Activated naive CD4-positive, alpha-beta T cell treated with anti-CD3 and anti-CD28 coated beads for 36 hours (primary cell): ENCODE measurements around the gene BLTP2. TPM values are rescaled to one million over a fixed set of nuclear protein-coding genes. Genes with fewer than 3 reads are reported as not detected.

Experiments used
- CTCF ChIA-PET: fragments of 350-600 bp; sonication (Branson Sonifier 250); formaldehyde crosslinking; loops from one replicate; lab custom pipeline; 2021; ENCODE audit warnings: antibody characterized with exemption; lab: Charles Lee
- DNase-seq: peaks from one replicate; pipeline ENCODE4 v3.0.0-alpha.2; 2020
- H3K27ac Mint-ChIP-seq: one replicate; pipeline ENCODE4 v1.8.0; 2021; ENCODE audit warnings: mild to moderate bottlenecking, mixed read lengths
- H3K27me3 Mint-ChIP-seq: one replicate; pipeline ENCODE4 v1.8.0; 2021; ENCODE audit warnings: low read depth, mixed read lengths
- H3K36me3 Mint-ChIP-seq: one replicate; pipeline ENCODE4 v1.8.0; 2021; ENCODE audit warnings: low read depth, mixed read lengths
- H3K4me1 Mint-ChIP-seq: one replicate; pipeline ENCODE4 v1.8.0; 2021; ENCODE audit warnings: low read depth, mixed read lengths
- H3K4me3 Mint-ChIP-seq: one replicate; pipeline ENCODE4 v1.8.0; 2021; ENCODE audit warnings: mild to moderate bottlenecking, moderate library complexity, mixed read lengths
- H3K9me3 Mint-ChIP-seq: one replicate; pipeline ENCODE4 v1.8.0; 2021; ENCODE audit warnings: mixed read lengths
- intact Hi-C: fragments of 100-400 bp; cut with micrococcal nuclease; formaldehyde crosslinking; loops from one replicate; pipeline ENCODE4 v1.15.1; 2023
- total RNA-seq, 2 experiments: library from RNA; stranded (reverse); gene quantifications; one replicate each; pipeline ENCODE4 v1.2.3, GENCODE V29; 2021

Gene BLTP2
- total RNA-seq: 10 to 100 TPM; 89.4 to 92.0 TPM

DNA sequence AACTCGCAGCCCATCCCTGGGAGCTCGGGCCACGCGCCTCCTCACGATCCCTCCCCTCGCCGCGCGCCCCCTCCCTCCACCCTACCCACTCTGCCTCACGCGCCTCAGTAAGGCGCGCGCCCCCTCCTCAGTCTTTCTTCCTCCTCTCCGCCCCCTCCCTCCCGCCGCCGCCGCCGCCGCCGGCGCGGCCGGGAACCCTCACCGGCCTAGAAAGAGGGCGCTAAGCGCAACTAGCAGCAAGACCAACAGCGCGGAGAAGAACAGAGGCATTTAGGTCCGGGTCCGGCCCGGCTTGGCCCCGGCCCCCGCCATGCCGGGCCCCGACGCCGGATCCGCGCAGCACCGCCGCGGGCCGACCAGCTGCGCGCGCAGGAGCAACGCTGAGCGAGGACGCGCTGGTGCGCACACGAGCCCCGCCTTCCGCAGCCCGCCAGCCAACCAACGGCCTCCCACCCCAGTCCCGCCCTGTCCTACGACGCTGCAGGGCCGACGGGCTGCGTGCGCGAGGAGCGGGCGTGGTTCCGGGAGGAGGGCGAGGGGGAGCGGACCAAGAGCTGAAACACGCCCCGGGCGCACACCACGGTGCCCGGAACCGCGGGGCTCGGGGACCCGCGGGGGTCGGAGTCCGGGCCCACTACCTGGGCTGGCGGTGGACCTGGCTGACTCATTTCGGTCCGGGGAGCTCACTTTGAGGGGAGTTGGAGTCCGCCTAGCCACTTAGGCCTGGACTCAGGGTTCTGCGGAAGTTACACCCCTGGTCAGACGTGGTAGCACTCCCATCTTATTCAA, at the start of gene BLTP2:
BLTP2 (minus strand) TSS at position 372 of the 789 bp plus-strand sequence; CDS start at position 270, 102 bp downstream.
- peaks cover 36% of the 10 kb centered on the region for H3K4me1 Mint-ChIP-seq
- H3K27me3 Mint-ChIP-seq: no peaks in the 10 kb centered on the region

GRCh38 chr17:28693869-28694268, 48.9 kb upstream of the BLTP2 start:
- H3K4me1 Mint-ChIP-seq: no peaks in the 10 kb centered on the region
- no peak for DNase-seq
- intact Hi-C loops: no loop called here
- no peak overlapping the region for H3K27ac Mint-ChIP-seq
- CTCF ChIA-PET: interaction anchor here (2.0 kb wide), 1 partner anchor 47 kb away, joined by 6 read pairs; no protein-coding TSS in a partner anchor
- H3K36me3 Mint-ChIP-seq: peaks cover 52% of the 10 kb centered on the region
- no peak overlapping the region for H3K4me3 Mint-ChIP-seq
- H3K27me3 Mint-ChIP-seq: no peaks in the 10 kb centered on the region
- H3K9me3 Mint-ChIP-seq: no peaks in the 10 kb centered on the region

More for the DNA sequence above, at the start of gene BLTP2:
- peaks cover 30% of the 10 kb centered on the region for H3K36me3 Mint-ChIP-seq
- CTCF ChIA-PET: interaction anchor here (1.0 to 4.5 kb wide), 10 partner anchors 10 to 257 kb away, joined by 3 to 56 read pairs (median 3); partner anchors contain the start of genes DHRS13, SDF2, SUPT6H and TLCD1
- H3K9me3 Mint-ChIP-seq: no peaks in the 10 kb centered on the region
- peak within 1 kb of the TSS; percentile 84 for H3K4me3 Mint-ChIP-seq
- peak; percentile 96 for DNase-seq
- H3K27ac Mint-ChIP-seq: peak within 1 kb of the TSS; percentile 86
- intact Hi-C loops: loop anchor here (1.0 to 5.0 kb wide), 8 partner anchors 16 to 307 kb away; partner anchors contain the start of genes DHRS13, PIGS, PROCA1 and SDF2

GRCh38 chr17:28689011-28689410, 44.1 kb upstream of the BLTP2 start:
- intact Hi-C loops: no loop called here

GRCh38 chr17:28688481-28688880, 43.5 kb upstream of the BLTP2 start:
- Mint-ChIP-seq H3K27me3 (no peaks in the 10 kb centered on the region), H3K4me1 (no peaks in the 10 kb centered on the region), H3K27ac (no peak overlapping the region), H3K9me3 (no peaks in the 10 kb centered on the region), H3K36me3 (peaks cover 63% of the 10 kb centered on the region), H3K4me3 (no peak overlapping the region)
- CTCF ChIA-PET: interaction anchor here (0.7 kb wide), 1 partner anchor 442 kb away, joined by 3 read pairs; no protein-coding TSS in a partner anchor
- DNase-seq: no peak
- intact Hi-C loops: no loop called here

More at GRCh38 chr17:28689011-28689410, 44.1 kb upstream of the BLTP2 start:
- Mint-ChIP-seq H3K4me3 (no peak overlapping the region), H3K27ac (no peak overlapping the region), H3K36me3 (peaks cover 63% of the 10 kb centered on the region), H3K9me3 (no peaks in the 10 kb centered on the region), H3K4me1 (no peaks in the 10 kb centered on the region), H3K27me3 (no peaks in the 10 kb centered on the region)
- CTCF ChIA-PET: interaction anchor here (0.7 kb wide), 1 partner anchor 442 kb away, joined by 3 read pairs; no protein-coding TSS in a partner anchor
- DNase-seq: no peak

GRCh38 chr17:28686296-28686695, 41.3 kb upstream of the BLTP2 start:
- Mint-ChIP-seq H3K4me3 (no peak overlapping the region), H3K27ac (peak overlapping the region; percentile 36), H3K36me3 (peaks cover 72% of the 10 kb centered on the region), H3K4me1 (no peaks in the 10 kb centered on the region), H3K9me3 (no peaks in the 10 kb centered on the region), H3K27me3 (no peaks in the 10 kb centered on the region)
- intact Hi-C loops: no loop called here
- DNase-seq: no peak
- CTCF ChIA-PET: interaction anchor here (0.6 kb wide), 1 partner anchor 39 kb away, joined by 6 read pairs; no protein-coding TSS in a partner anchor

- Mint-ChIP-seq H3K4me3 (no peak overlapping the region), H3K27me3 (no peaks in the 10 kb centered on the region), H3K4me1 (no peaks in the 10 kb centered on the region), H3K9me3 (no peaks in the 10 kb centered on the region), H3K27ac (no peak overlapping the region), H3K36me3 (peaks cover 68% of the 10 kb centered on the region)
- intact Hi-C loops: no loop called here
- CTCF ChIA-PET: no interaction called here
- no peak for DNase-seq
These were observed 40.4 kb upstream of the BLTP2 start for GRCh38 chr17:28685366-28685765.

GRCh38 chr17:28684963-28685362, 40.0 kb upstream of the BLTP2 start:
- Mint-ChIP-seq H3K4me3 (no peak overlapping the region), H3K4me1 (no peaks in the 10 kb centered on the region), H3K27ac (no peak overlapping the region), H3K36me3 (peaks cover 64% of the 10 kb centered on the region), H3K27me3 (no peaks in the 10 kb centered on the region), H3K9me3 (no peaks in the 10 kb centered on the region)
- intact Hi-C loops: no loop called here
- no peak for DNase-seq
- CTCF ChIA-PET: no interaction called here

- Mint-ChIP-seq H3K9me3 (no peaks in the 10 kb centered on the region), H3K27ac (no peak overlapping the region), H3K27me3 (no peaks in the 10 kb centered on the region), H3K36me3 (peaks cover 55% of the 10 kb centered on the region), H3K4me3 (no peak overlapping the region), H3K4me1 (no peaks in the 10 kb centered on the region)
- intact Hi-C loops: no loop called here
- no peak for DNase-seq
- CTCF ChIA-PET: no interaction called here
These were observed 37.7 kb upstream of the BLTP2 start for GRCh38 chr17:28682655-28683054.

DNA sequence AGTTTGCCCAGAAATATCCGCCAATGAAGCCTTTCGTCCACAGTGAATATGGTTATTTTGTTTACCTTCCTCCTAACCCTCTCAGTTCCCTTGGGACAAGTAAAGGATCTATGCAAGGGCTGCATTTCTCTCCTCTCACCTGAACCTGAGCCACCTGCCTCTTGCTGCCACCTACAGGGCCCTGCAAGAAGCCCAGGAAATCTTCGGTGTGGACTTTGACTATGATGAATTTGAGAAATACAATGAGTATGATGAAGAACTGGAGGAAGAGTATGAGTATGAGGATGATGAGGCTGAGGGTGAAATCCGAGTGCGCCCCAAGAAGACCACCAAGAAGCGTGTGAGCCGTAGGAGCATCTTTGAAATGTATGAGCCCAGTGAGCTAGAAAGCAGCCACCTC, 31.0 kb upstream of the BLTP2 start:
- Mint-ChIP-seq H3K4me1 (no peaks in the 10 kb centered on the region), H3K27ac (no peak overlapping the region), H3K36me3 (peaks cover 48% of the 10 kb centered on the region), H3K27me3 (no peaks in the 10 kb centered on the region), H3K9me3 (no peaks in the 10 kb centered on the region), H3K4me3 (no peak overlapping the region)
- intact Hi-C loops: loop anchor here (1.0 kb wide), 1 partner anchor 30 kb away; no protein-coding TSS in a partner anchor
- CTCF ChIA-PET: interaction anchor here (0.6 to 2.8 kb wide), 5 partner anchors 15 to 66 kb away, joined by 3 to 22 read pairs (median 3); no protein-coding TSS in a partner anchor
- DNase-seq: peak; percentile 13

GRCh38 chr17:28675490-28675889, 30.5 kb upstream of the BLTP2 start:
- Mint-ChIP-seq H3K27me3 (no peaks in the 10 kb centered on the region), H3K9me3 (no peaks in the 10 kb centered on the region), H3K36me3 (peaks cover 50% of the 10 kb centered on the region), H3K4me3 (no peak overlapping the region), H3K27ac (no peak overlapping the region), H3K4me1 (no peaks in the 10 kb centered on the region)
- CTCF ChIA-PET: interaction anchor here (0.6 to 2.8 kb wide), 4 partner anchors 28 to 66 kb away, joined by 3 to 22 read pairs (median 4); no protein-coding TSS in a partner anchor
- intact Hi-C loops: no loop called here
- no peak for DNase-seq

DNA sequence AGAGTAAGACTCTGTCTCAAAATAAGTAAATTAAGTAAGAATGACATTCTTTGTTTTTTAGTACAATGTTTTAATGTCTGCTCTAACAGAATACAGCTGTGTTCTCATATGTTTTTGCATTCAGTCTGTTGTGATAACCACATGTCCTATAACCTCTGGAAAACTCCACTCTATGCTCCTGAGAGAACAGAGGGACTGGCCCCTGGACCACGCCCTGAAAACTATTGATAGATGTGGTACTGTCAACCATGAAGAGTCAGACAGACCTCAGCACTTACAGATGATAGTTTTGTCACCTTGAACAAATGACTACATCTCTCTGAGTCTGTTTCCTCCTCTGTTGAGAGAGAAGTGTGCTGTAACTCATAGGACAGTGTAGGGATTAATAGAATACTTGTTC, 25.0 kb upstream of the BLTP2 start:
- CTCF ChIA-PET: no interaction called here
- Mint-ChIP-seq H3K9me3 (no peaks in the 10 kb centered on the region), H3K27me3 (no peaks in the 10 kb centered on the region), H3K4me1 (peaks cover 31% of the 10 kb centered on the region), H3K36me3 (peaks cover 37% of the 10 kb centered on the region), H3K4me3 (no peak overlapping the region), H3K27ac (no peak overlapping the region)
- DNase-seq: no peak
- intact Hi-C loops: no loop called here

GRCh38 chr17:28667870-28668269, 22.9 kb upstream of the BLTP2 start:
- CTCF ChIA-PET: interaction anchor here (0.6 kb wide), 1 partner anchor 10 kb away, joined by 3 read pairs; no protein-coding TSS in a partner anchor
- H3K27me3 Mint-ChIP-seq: no peaks in the 10 kb centered on the region

More at GRCh38 chr17:28667870-28668269, 22.9 kb upstream of the BLTP2 start:
- H3K36me3 Mint-ChIP-seq: peaks cover 27% of the 10 kb centered on the region
- DNase-seq: no peak
- H3K9me3 Mint-ChIP-seq: no peaks in the 10 kb centered on the region
- peaks cover 52% of the 10 kb centered on the region for H3K4me1 Mint-ChIP-seq
- intact Hi-C loops: no loop called here
- H3K27ac Mint-ChIP-seq: no peak overlapping the region
- no peak overlapping the region for H3K4me3 Mint-ChIP-seq
